ENCODE results near the gene RSPRY1. TPM values are rescaled to one million over a fixed set of nuclear protein-coding genes. Genes with fewer than 3 reads are reported as not detected.
A peak's percentile ranks its signal among the peaks of the same experiment; 100 is the strongest.
"Not testable (repeated sequence)": the region's sequence is repeated elsewhere in the genome, so short reads cannot be mapped to it uniquely, and the experiment has no call there.

Gene RSPRY1
- total RNA-seq, 1 donor from 2014 or later = 91.1 TPM

DNA sequence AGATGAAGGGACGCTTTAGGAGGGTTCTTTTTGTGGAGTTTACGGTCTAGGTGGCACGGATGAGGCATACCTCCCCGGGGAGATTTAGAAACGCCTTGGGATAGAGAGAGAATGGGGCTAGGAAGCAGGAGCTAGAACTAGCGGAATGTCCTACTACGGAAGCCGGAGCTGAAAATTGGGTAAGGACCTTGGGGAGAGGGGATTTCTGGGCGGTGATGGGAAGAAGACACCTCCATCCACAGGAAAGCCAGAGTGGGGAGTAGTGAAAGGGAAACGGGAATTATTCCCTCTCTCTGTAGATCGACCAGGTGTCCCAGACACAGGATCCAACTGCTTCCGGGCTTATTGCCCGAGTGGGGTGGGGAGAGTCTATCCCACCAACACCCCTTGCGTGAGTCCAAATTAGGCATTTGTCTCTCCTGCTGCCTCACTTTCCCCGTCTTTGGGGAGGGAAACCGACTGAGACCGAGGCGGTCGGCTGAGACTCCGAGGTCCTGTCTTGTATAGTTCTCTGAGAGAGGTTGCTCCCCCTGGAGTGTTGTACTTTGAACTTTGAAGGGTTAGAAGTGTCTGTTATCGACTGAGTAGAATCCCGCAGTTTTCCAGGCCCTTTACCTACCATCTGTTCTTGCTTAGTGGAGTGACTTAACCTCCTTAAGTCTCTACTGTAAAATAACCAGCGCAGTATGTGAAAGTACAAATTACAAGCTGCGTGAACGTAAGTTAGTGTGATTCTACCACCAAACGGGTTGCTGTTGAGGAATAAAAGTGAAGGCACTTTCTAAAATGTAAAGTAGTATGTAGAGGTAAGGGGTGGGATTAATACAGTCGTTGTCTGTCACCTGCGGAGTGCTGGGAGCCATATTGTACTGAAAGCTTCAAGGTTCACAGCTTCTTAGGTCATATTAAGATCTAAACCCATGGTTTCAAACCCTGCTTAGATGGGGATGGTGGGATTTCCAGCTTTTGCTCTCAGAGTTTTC, 1.0 kb downstream of the RSPRY1 start:
- DNase-seq (ENCODE audit: low read depth) = peak; percentile 41

DNA sequence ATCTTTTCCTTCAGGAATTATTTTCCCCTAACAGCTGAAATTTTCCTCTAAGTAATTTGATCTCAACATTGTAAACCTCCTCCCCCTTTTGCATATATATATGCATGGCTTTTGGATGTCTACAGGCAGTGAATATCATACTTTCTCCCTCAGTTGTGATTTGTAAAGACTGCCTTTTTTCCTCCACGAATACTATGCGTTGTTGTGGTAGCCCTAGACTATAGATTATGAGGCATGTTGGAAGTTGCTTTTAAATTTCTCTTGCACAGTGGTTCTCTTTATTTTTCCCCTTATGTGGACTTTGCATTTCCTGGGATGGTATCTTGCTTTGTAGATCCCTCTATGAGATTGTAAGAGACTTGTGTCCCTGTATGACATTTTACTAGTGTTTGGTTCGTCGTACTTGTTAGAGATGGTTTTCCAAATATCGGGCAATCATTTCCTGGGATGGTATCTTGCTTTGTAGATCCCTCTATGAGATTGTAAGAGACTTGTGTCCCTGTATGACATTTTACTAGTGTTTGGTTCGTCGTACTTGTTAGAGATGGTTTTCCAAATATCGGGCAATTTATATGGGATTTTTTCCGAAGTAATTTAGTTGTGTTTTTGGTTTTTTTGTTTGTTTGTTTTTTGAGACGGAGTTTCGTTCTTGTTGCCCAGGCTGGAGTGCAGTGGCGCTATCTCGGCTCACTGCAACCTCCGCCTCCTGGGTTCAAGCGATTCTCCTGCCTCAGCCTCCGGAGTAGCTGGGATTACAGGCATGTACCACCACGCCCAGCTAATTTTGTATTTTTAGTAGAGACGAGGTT, 2.0 kb downstream of the RSPRY1 start:
- DNase-seq (ENCODE audit: low read depth) = not testable (repeated sequence)

GRCh38 chr16:57188711-57189002, 2.5 kb downstream of the RSPRY1 start:
- DNase-seq (ENCODE audit: low read depth) = no peak

DNA sequence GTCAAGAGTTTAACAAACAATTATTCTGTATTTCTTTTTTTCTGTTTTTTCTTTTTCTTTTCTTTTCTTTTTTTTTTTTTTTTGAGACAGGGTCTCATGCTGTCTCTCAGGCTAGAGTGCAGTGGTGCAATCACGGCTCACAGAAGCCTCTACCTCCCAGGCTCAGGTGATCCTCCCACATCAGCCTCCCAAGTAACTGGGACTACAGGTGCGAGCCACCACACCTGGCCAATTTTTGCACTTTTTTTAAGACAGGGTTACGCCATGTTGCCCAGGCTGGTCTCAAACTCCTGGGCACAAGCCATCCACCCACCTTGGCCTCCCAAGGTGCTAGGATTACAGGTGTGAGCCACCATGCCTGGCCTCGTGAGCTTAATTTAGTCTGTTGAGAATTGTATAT, 3.4 kb downstream of the RSPRY1 start:
- not testable (repeated sequence) for DNase-seq (ENCODE audit: low read depth)

DNA sequence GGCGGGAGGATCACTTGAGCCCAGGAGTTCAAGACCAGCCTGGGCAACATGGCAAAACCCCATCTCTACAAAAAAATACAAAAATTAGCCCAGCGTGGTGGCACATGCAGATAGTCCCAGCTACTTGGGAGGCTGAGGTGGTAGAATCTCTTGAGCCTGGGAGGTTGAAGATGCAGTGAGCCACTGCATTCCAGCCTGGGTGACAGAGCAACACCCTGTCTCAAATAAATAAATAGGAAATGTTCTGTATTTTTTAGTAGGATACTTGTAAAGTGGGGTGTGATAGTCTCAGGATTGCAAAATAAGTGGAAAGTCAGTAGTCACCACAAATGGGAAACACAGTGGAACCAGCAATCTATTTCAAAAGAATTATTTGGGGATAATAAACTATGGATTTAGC, 4.0 kb downstream of the RSPRY1 start:
- no peak for DNase-seq (ENCODE audit: low read depth)

GRCh38 chr16:57191056-57191571, 5.0 kb downstream of the RSPRY1 start:
- DNase-seq (ENCODE audit: low read depth) = peak; percentile 62

- DNase-seq (ENCODE audit: low read depth) = no peak
Observed at GRCh38 chr16:57192146-57192545, 6.0 kb downstream of the RSPRY1 start.

DNA sequence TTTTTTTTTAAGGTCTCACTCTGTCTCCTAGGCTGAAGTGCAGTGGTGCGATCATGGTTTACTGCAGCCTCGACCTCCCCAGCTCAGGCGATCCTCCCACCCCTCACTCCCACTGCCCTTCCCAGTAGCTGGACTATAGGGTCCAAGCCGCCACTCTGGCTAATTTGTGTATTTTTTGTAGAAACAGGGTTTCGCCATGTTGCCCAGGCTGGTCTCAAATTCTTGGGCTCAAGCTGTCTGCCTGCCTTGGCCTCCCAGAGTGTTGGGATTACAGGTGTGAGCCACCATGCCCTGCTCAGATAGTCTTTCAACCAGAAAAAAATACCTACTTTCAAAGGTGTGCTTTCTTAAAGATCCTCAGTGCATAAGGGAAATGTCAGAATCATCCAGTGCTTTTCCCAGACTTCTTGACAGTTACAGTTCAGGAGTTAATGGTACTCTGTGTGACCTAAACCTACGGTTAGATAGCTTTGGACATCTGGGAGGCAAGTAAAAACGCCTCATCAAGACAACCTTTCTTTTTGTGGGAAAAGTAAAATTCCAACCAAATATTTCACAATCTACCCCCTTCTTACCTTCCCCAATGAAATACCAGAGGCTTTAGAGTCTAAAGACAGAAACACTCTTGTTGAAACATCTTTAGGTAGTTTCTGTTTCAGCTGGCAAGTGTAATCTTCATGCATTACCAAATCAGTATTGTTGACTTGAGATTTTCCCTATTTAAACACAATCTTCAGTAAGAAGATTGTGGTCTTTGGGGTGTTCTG, 6.8 kb downstream of the RSPRY1 start:
- peak; percentile 76 for DNase-seq (ENCODE audit: low read depth)

- peak; percentile 96 for DNase-seq (ENCODE audit: low read depth)
Observed at GRCh38 chr16:57194512-57194911, 8.4 kb downstream of the RSPRY1 start.

DNA sequence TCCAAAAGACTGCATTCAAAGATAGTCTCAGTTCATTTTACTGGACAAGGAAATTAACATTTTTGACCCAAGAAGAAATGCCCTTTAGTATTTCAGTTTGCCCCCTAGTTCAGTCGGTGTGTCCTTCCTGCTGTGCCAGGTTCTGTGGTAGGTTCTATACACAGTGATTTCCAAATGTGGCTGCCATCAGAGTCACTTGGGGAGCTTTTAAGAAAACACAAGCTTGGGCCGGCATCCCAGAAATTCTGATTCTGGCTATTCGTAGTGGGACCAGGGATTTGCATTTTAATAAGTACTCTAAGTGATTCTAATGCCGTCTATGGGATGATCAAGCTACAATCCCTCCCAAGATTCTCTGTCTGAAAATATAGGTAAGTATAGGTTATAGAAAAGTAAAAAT, 10.2 kb downstream of the RSPRY1 start:
- no peak for DNase-seq (ENCODE audit: low read depth)

- no peak for DNase-seq (ENCODE audit: low read depth)
Observed at GRCh38 chr16:57196753-57197152, 10.6 kb downstream of the RSPRY1 start.

- DNase-seq (ENCODE audit: low read depth) = not testable (repeated sequence)
Observed at GRCh38 chr16:57200321-57200720, 14.2 kb downstream of the RSPRY1 start.

DNA sequence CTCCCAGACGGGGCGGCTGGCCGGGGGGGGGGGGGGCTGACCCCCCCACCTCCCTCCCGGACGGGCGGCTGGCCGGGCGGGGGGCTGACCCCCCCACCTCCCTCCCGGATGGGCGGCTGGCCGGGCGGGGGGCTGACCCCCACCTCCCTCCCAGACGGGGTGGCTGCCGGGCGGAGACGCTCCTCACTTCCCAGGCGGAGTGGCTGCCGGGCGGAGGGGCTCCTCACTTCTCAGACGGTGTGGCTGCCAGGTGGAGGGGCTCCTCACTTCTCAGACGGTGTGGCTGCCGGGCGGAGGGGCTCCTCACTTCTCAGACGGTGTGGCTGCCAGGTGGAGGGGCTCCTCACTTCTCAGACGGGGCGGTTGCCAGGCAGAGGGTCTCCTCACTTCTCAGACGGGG, 14.8 kb downstream of the RSPRY1 start:
- DNase-seq (ENCODE audit: low read depth) = not testable (repeated sequence)

DNA sequence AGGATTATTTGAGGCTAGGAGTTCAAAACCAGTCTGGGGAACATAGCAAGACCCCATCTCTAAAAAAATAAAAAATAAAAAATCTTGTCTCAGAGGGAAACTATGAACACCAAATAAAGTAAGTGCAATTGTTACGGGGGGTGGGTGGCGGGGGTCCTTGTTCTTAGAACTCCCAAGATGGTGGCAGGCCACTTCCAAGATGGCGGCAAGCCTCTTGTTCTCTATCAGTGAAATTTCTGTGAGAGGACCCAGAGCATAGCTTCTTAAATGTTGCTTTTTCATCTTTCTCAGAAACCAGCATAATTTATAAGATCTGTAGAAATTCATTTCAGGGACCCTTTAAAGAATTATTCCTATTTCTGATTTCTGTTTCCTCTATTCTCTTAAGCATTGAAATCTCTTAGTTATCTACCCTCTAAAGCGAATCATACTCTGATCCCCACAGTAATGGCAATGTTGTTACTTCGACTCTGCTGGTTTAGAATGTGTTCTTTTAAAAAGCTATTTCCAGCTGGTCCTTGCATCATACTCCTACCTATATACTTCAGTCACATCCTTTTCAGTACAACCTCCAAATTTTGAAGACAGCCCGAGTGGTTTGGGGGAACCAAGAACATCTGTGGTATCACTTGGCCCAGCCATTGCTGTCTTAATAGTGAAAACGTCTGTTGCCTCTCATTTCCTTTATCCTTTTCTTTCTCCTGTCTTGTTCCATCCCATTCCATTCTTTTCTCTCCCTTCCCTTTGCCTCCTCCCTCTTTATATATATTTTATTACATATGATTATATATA, 16.2 kb downstream of the RSPRY1 start:
- DNase-seq (ENCODE audit: low read depth) = no peak

GRCh38 chr16:57203451-57203850, 17.3 kb downstream of the RSPRY1 start:
- DNase-seq (ENCODE audit: low read depth) = no peak

DNA sequence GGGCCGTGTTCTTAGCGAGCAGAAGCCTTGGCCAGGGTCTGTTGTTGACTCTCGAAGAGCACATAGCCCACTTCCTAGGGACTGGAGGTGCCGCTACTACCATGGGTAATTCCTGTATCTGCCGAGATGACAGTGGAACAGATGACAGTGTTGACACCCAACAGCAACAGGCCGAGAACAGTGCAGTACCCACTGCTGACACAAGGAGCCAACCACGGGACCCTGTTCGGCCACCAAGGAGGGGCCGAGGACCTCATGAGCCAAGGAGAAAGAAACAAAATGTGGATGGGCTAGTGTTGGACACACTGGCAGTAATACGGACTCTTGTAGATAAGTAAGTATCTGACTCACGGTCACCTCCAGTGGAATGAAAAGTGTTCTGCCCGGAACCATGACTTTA, 18.5 kb downstream of the RSPRY1 start:
- DNase-seq (ENCODE audit: low read depth) = no peak

GRCh38 chr16:57208926-57209325, 22.8 kb downstream of the RSPRY1 start:
- no peak for DNase-seq (ENCODE audit: low read depth)

DNA sequence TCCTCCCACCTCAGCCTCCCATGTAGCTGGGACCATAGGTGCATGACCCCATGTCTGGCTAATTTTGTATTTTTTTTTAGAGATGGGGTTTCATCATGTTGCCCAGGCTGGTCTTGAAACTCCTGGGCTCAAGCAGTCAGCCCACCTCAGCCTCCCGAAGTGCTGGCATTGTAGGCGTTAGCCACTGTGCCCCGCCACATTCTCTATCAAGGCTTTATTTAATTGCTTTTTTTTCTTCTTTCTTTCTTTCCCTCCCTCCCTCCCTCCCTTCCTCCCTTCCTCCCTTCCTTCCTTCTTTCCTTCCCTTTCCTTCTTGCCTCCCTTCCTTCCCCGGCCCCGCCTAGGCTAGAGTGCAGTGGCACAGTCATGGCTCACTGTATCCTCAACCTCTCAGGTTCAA, 23.7 kb downstream of the RSPRY1 start:
- no peak for DNase-seq (ENCODE audit: low read depth)

DNA sequence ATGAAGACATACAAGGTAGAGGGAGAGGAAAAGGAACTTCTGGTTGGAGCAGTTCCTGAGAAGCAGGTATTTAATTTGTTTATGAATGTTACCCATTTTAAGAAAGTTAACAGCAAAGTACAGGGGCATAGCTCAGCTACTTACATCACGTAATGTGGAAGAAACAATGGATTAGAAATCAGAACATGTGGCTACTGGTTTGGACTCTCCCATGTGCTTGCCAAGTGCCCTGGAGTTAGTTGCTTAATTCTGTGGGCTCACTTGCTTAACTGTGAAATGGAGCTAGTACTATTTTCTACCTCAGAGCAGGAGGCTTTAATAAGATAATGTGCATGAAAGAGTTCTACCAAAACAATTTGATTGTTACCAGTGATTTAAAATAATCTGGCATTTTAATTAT, 27.3 kb downstream of the RSPRY1 start:
- no peak for DNase-seq (ENCODE audit: low read depth)

GRCh38 chr16:57216968-57217367, 30.8 kb downstream of the RSPRY1 start:
- DNase-seq (ENCODE audit: low read depth) = no peak

- DNase-seq (ENCODE audit: low read depth) = no peak
Observed at GRCh38 chr16:57223057-57223456, 36.9 kb downstream of the RSPRY1 start.

Measured in renal cortical epithelial cell (primary cell).